Gastrocnemius medialis (tissue), 4 donors: ENCODE measurements around the gene PCOLCE2. TPM values are rescaled to one million over a fixed set of nuclear protein-coding genes. Genes with fewer than 3 reads are reported as not detected.

Experiments used
- ATAC-seq, 2 donors: fragments of 150-250 bp; one replicate each; pipeline ENCODE4 v1.9.1; 2016
- DNase-seq, 2 donors: peaks; one replicate each; pipeline ENCODE4 v3.0.0-alpha.2; 2019
- H3K27ac ChIP-seq, 4 donors: fragments of 200-600 bp; sonication (generic); 1 replicate in 1 of 4; 2 replicates in 3 of 4; pipeline ENCODE4 v1.5.1; 2016 to 2018; ENCODE audit warnings: mild to moderate bottlenecking in 2 of 4, moderate library complexity in 1 of 4
- H3K27me3 ChIP-seq, 3 donors: fragments of 200-600 bp; sonication (generic) in 2 of 3; 1 replicate in 1 of 3; 2 replicates in 2 of 3; pipeline versions ENCODE4 v1.5.1 to v1.6.0; 2016 to 2019; ENCODE audit warnings: mild to moderate bottlenecking in 1 of 3, moderate library complexity in 1 of 3
- H3K36me3 ChIP-seq, 2 donors: fragments of 200-600 bp; sonication (generic) in 1 of 2; one replicate each; pipeline ENCODE4 v1.5.1; 2017 to 2018
- H3K4me1 ChIP-seq, 2 donors: fragments of 200-600 bp; sonication (generic) in 1 of 2; one replicate each; pipeline ENCODE4 v1.5.1; 2016 to 2017; ENCODE audit warnings: mild to moderate bottlenecking in 2 of 2
- H3K4me3 ChIP-seq, 4 donors: fragments of 200-600 bp; sonication (generic) in 3 of 4; 1 replicate in 1 of 4; 2 replicates in 3 of 4; pipeline ENCODE4 v1.5.1; 2016 to 2019; ENCODE audit warnings: mild to moderate bottlenecking in 2 of 4
- H3K9me3 ChIP-seq, 3 donors: fragments of 200-600 bp; sonication (generic) in 2 of 3; 1 replicate in 1 of 3; 2 replicates in 2 of 3; pipeline ENCODE4 v1.5.1; 2016 to 2019
- POLR2A ChIP-seq, 2 donors: fragments of 450-650 bp; IDR thresholded peaks; one replicate each; pipeline ENCODE4 v1.6.1; 2017; ENCODE audit warnings: antibody characterized with exemption in 2 of 2, mild to moderate bottlenecking in 2 of 2, moderate library complexity in 2 of 2
- in situ Hi-C, 4 donors: fragments of 200-750 bp; cut with MboI; loops; one replicate each; pipeline versions ENCODE4 v1.15.0 to v1.8.0; 2017; ENCODE audit warnings: low sequenced_read_pairs in 4 of 4
- intact Hi-C: fragments of 100-400 bp; cut with DNase I; formaldehyde crosslinking; loops from one replicate; pipeline ENCODE4 v1.15.1; 2023; ENCODE audit warnings: low total_unique reads
- total RNA-seq, 4 donors: library from RNA; depleted of rRNA; stranded (reverse); fragments of >200 nt; gene quantifications; one replicate each; pipeline versions ENCODE4 v1.1.0 to v1.2.3, GENCODE V29; 2016
- TF ChIP-seq, protein P1 (sequence below), 5 experiments: fragments of 450-650 bp in 3 of 5; fragments of 200-600 bp in 2 of 5; sonication (generic) in 2 of 5; IDR thresholded peaks in 4 of 5; conservative IDR thresholded peaks in 1 of 5; 1 replicate in 4 of 5; 2 replicates in 1 of 5; pipeline ENCODE4 v1.5.1; 2016 to 2019; ENCODE audit warnings: antibody characterized with exemption in 5 of 5, mild to moderate bottlenecking in 3 of 5, moderate library complexity in 3 of 5

The PCOLCE2 gene
- total RNA-seq, 4 donors from 2014 or later: 2.5 to 17.2 (median 4.0) TPM

DNA sequence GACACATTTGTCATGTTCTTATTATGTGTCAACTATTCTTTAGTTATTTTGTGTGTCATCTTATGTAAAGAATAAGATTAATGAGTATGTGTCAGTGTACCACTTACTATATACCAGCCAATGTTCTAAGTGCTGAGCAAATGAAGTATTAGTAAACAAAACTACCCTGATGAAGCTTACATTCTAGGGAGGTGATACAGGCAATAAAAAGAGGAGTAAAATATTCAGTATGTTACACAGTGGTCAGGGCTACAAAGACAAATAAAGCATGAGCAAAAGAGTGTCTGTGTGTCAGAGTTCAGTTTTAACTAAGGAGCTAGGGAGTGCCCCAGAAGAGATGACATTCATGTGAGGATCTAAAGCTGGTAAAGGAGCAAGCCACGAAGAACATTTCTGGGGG is 86.0 kb downstream of the PCOLCE2 start:
- in situ Hi-C loops: no loop called here
- no peak for ATAC-seq
- H3K36me3 ChIP-seq: no peaks in the 10 kb centered on the region

DNA sequence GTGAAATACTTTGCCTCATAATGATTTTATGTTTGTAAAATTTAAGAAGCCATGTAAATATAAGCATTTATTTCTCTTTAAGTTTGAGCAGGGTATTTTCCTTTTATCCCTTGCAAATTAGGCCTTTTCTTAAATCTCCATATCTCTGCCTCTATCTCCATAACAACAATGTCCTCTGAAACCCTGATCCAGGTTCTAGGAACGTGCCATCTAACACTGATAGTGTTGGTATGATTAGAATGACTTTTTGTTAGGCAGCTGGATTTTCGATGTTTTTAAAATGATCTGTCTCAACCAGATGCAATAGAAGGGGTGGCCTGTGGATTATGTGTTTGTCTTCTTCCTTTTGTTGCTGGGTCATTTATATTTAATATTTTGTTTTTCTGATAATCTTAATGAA is 87.1 kb downstream of the PCOLCE2 start:
- H3K27ac ChIP-seq: no peak overlapping the region
- H3K9me3 ChIP-seq: no peaks in the 10 kb centered on the region
- no peak for TF ChIP-seq POLR2A (IDR thresholded peaks at IDR 0.05)
- TF ChIP-seq, protein P1, sequence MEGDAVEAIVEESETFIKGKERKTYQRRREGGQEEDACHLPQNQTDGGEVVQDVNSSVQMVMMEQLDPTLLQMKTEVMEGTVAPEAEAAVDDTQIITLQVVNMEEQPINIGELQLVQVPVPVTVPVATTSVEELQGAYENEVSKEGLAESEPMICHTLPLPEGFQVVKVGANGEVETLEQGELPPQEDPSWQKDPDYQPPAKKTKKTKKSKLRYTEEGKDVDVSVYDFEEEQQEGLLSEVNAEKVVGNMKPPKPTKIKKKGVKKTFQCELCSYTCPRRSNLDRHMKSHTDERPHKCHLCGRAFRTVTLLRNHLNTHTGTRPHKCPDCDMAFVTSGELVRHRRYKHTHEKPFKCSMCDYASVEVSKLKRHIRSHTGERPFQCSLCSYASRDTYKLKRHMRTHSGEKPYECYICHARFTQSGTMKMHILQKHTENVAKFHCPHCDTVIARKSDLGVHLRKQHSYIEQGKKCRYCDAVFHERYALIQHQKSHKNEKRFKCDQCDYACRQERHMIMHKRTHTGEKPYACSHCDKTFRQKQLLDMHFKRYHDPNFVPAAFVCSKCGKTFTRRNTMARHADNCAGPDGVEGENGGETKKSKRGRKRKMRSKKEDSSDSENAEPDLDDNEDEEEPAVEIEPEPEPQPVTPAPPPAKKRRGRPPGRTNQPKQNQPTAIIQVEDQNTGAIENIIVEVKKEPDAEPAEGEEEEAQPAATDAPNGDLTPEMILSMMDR (IDR thresholded peaks at IDR 0.05 in 4 of 5, conservative IDR thresholded peaks at IDR 0.05 in 1 of 5): no peak
- in situ Hi-C loops (no loop called here), intact Hi-C loops (no loop called here)
- no peak overlapping the region for H3K4me3 ChIP-seq
- H3K4me1 ChIP-seq: no peaks in the 10 kb centered on the region
- ATAC-seq (no peak), DNase-seq (no peak)
- H3K36me3 ChIP-seq: no peaks in the 10 kb centered on the region
- H3K27me3 ChIP-seq: no peaks in the 10 kb centered on the region

More for the DNA sequence above, 86.0 kb downstream of the PCOLCE2 start:
- no peaks in the 10 kb centered on the region for H3K27me3 ChIP-seq
- no peak overlapping the region for H3K4me3 ChIP-seq
- H3K4me1 ChIP-seq: no peaks in the 10 kb centered on the region
- H3K27ac ChIP-seq: no peak overlapping the region
- no peaks in the 10 kb centered on the region for H3K9me3 ChIP-seq
- TF ChIP-seq POLR2A (IDR thresholded peaks at IDR 0.05): no peak
- TF ChIP-seq, protein P1 (IDR thresholded peaks at IDR 0.05 in 4 of 5, conservative IDR thresholded peaks at IDR 0.05 in 1 of 5): no peak
- no peak for DNase-seq
- intact Hi-C loops: no loop called here

DNA sequence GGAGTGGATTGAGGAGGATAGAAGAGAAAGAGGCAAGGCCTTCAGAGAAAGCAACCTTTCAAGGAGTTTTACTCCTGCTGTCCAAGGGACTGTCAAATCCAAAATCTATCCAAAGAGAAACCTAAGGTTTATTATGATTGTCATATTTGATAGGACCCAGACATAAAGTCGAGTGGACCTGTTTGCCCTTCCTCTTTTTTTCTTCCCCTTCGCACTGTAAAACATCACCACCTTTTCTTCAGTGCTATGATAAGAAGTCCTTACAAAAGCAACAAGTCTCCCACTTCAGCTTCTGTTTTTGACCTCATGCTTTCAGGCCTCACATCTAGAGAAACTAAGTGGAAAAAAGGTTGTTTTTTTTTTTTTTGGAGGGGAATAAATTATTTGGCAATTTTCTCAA is 92.1 kb downstream of the PCOLCE2 start:
- H3K27ac ChIP-seq: no peak overlapping the region
- no peaks in the 10 kb centered on the region for H3K27me3 ChIP-seq
- no peaks in the 10 kb centered on the region for H3K4me1 ChIP-seq
- intact Hi-C loops: no loop called here
- no peaks in the 10 kb centered on the region for H3K9me3 ChIP-seq
- no peaks in the 10 kb centered on the region for H3K36me3 ChIP-seq
- in situ Hi-C loops: no loop called here
- TF ChIP-seq, protein P1 (IDR thresholded peaks at IDR 0.05 in 4 of 5, conservative IDR thresholded peaks at IDR 0.05 in 1 of 5): no peak
- DNase-seq: no peak
- no peak for ATAC-seq
- no peak overlapping the region for H3K4me3 ChIP-seq

DNA sequence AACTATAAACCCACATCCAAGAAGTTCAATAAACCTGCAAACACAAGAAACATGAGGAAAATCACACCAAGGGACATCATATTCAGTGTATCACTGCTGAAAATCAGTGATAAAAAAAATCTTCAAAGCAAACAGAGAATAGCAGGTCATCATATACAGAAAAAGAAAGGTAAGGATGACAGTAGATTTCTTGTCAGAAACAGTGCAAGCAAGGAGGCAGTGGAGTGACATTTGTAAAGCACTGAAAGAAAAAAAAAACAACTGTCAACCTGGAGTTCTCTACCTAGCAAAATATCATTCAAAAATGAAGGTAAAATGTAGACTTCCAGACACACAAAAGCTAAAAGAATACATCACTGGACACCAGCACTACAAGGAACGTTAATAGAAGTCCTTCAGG is 93.6 kb downstream of the PCOLCE2 start:
- Histone ChIP-seq H3K27me3 (no peaks in the 10 kb centered on the region), H3K4me3 (no peak overlapping the region), H3K27ac (no peak overlapping the region), H3K9me3 (no peaks in the 10 kb centered on the region), H3K36me3 (no peaks in the 10 kb centered on the region), H3K4me1 (no peaks in the 10 kb centered on the region)
- ATAC-seq (no peak), DNase-seq (no peak)
- intact Hi-C loops (no loop called here), in situ Hi-C loops (no loop called here)
- TF ChIP-seq, protein P1 (IDR thresholded peaks at IDR 0.05 in 4 of 5, conservative IDR thresholded peaks at IDR 0.05 in 1 of 5): no peak
- no peak for TF ChIP-seq POLR2A (IDR thresholded peaks at IDR 0.05)

DNA sequence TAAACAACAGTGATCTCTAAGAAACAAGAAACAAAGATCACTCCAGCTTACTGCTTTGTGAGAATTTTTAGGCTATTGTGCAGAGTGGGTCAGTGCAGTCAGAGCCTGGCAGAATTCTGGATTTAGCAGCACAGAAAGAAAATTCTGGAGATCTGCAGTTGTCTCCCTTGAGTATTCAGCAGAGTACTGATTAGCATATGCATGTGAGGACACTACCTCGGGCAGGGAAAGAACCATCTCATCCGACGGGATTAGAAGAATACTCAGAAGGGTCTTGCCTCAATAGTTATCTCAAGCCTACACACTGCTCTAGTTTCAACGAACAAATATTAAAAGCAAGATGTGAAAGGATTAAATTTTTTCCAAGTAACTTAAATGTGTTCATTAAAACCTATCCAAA is 94.4 kb downstream of the PCOLCE2 start:
- in situ Hi-C loops: no loop called here
- intact Hi-C loops: no loop called here
- ATAC-seq: no peak
- no peaks in the 10 kb centered on the region for H3K4me1 ChIP-seq
- H3K36me3 ChIP-seq: no peaks in the 10 kb centered on the region
- no peak overlapping the region for H3K4me3 ChIP-seq
- no peaks in the 10 kb centered on the region for H3K9me3 ChIP-seq
- no peak for TF ChIP-seq POLR2A (IDR thresholded peaks at IDR 0.05)
- TF ChIP-seq, protein P1 (IDR thresholded peaks at IDR 0.05 in 4 of 5, conservative IDR thresholded peaks at IDR 0.05 in 1 of 5): no peak
- H3K27ac ChIP-seq: no peak overlapping the region
- DNase-seq: no peak
- H3K27me3 ChIP-seq: no peaks in the 10 kb centered on the region
